H9 (cell line): ENCODE data around the gene B3GALT5. TPM values are rescaled to one million over a fixed set of nuclear protein-coding genes. Genes with fewer than 3 reads are reported as not detected.

Experiments used
- DNase-seq: peaks from one replicate; pipeline ENCODE4 v3.0.0-alpha.2; 2017
- H2AFZ ChIP-seq: one replicate; pipeline ENCODE4 v1.6.1; 2013; ENCODE audit warnings: mild to moderate bottlenecking, low read length, control low read depth, moderate library complexity
- H2AK5ac ChIP-seq: 2 replicates; pipeline ENCODE4 v1.6.1; 2013; ENCODE audit warnings: low read length, control low read depth, mixed read lengths; ENCODE audit not compliant: insufficient read length
- H2BK120ac ChIP-seq: one replicate; pipeline ENCODE4 v1.6.1; 2013; ENCODE audit warnings: low read depth, mild to moderate bottlenecking, low read length, control low read depth, inconsistent platforms; ENCODE audit not compliant: poor library complexity, severe bottlenecking
- H2BK12ac ChIP-seq: 2 replicates; pipeline ENCODE4 v1.6.1; 2013; ENCODE audit warnings: low read length, control low read depth, mixed read lengths, low read depth; ENCODE audit not compliant: insufficient read length
- H2BK15ac ChIP-seq: 2 replicates; pipeline ENCODE4 v1.6.1; 2013; ENCODE audit warnings: low read depth, low read length, control low read depth
- H2BK20ac ChIP-seq: one replicate; pipeline ENCODE4 v1.6.1; 2013; ENCODE audit warnings: low read depth, mild to moderate bottlenecking, low read length, control low read depth, inconsistent platforms; ENCODE audit not compliant: poor library complexity, severe bottlenecking
- H2BK5ac ChIP-seq: 2 replicates; pipeline ENCODE4 v1.6.1; 2013; ENCODE audit warnings: low read length, control low read depth, mixed read lengths; ENCODE audit not compliant: insufficient read length
- H3K14ac ChIP-seq: 2 replicates; pipeline ENCODE4 v1.6.1; 2013; ENCODE audit warnings: low read length, control low read depth; ENCODE audit not compliant: insufficient read depth
- H3K18ac ChIP-seq: 2 replicates; pipeline ENCODE4 v1.6.1; 2013; ENCODE audit warnings: low read depth, mild to moderate bottlenecking, mixed read lengths, low read length, control low read depth; ENCODE audit not compliant: insufficient read length
- H3K23ac ChIP-seq: 2 replicates; pipeline ENCODE4 v1.6.1; 2013; ENCODE audit warnings: low read length, control low read depth, mixed read lengths, low read depth; ENCODE audit not compliant: insufficient read length
- H3K23me2 ChIP-seq: 2 replicates; pipeline ENCODE4 v1.6.1; 2013; ENCODE audit warnings: low read depth, mild to moderate bottlenecking, mixed read lengths, low read length, control low read depth; ENCODE audit not compliant: insufficient read length, poor library complexity, severe bottlenecking
- H3K27ac ChIP-seq: 2 replicates; pipeline ENCODE4 v1.5.1; 2013; ENCODE audit warnings: low read length, control low read depth, mixed read lengths, low read depth; ENCODE audit not compliant: insufficient read length
- H3K27me3 ChIP-seq: 2 replicates; pipeline ENCODE4 v1.6.1; 2013; ENCODE audit warnings: low read length, control low read depth, inconsistent platforms; ENCODE audit not compliant: insufficient read depth
- H3K4ac ChIP-seq: 2 replicates; pipeline ENCODE4 v1.6.1; 2013; ENCODE audit warnings: low read depth, mild to moderate bottlenecking, control low read depth, inconsistent platforms, low read length, moderate library complexity
- H3K4me1 ChIP-seq: 2 replicates; pipeline ENCODE4 v1.6.1; 2013; ENCODE audit warnings: low read length, control low read depth, inconsistent platforms; ENCODE audit not compliant: insufficient read depth
- H3K4me2 ChIP-seq: 2 replicates; pipeline ENCODE4 v1.6.1; 2013; ENCODE audit warnings: low read length, control low read depth, mixed read lengths; ENCODE audit not compliant: insufficient read length, insufficient read depth
- H3K56ac ChIP-seq: 2 replicates; pipeline ENCODE4 v1.6.1; 2013; ENCODE audit warnings: low read depth, mild to moderate bottlenecking, mixed read lengths, low read length, control low read depth; ENCODE audit not compliant: insufficient read length
- H3K79me1 ChIP-seq: 2 replicates; pipeline ENCODE4 v1.6.1; 2013; ENCODE audit warnings: low read depth, mild to moderate bottlenecking, moderate library complexity, low read length, control low read depth, inconsistent platforms; ENCODE audit not compliant: insufficient read depth, poor library complexity, severe bottlenecking
- H3K79me2 ChIP-seq: 2 replicates; pipeline ENCODE4 v1.6.1; 2013; ENCODE audit warnings: low read length, control low read depth, inconsistent platforms; ENCODE audit not compliant: insufficient read depth
- H3K9ac ChIP-seq: 2 replicates; pipeline ENCODE4 v1.6.1; 2013; ENCODE audit warnings: low read length, control low read depth, mixed read lengths; ENCODE audit not compliant: insufficient read length; ENCODE audit errors: extremely low read depth
- H3K9me3 ChIP-seq: one replicate; pipeline ENCODE4 v1.6.1; 2013; ENCODE audit warnings: low read depth, low read length, inconsistent platforms; ENCODE audit not compliant: control insufficient read depth
- H3T11ph ChIP-seq: one replicate; pipeline ENCODE4 v1.6.1; 2013; ENCODE audit warnings: mild to moderate bottlenecking, low read length, control low read depth, inconsistent platforms
- H4K20me1 ChIP-seq: one replicate; pipeline ENCODE4 v1.6.1; 2013; ENCODE audit not compliant: control insufficient read depth, insufficient read length, insufficient read depth
- H4K5ac ChIP-seq: 2 replicates; pipeline ENCODE4 v1.6.1; 2013; ENCODE audit warnings: low read depth, mild to moderate bottlenecking, mixed read lengths, low read length, control low read depth; ENCODE audit not compliant: insufficient read length
- H4K8ac ChIP-seq: replicated peaks from 2 replicates; pipeline ENCODE4 v1.6.1; 2013; ENCODE audit warnings: low read length, control low read depth, mixed read lengths, low read depth; ENCODE audit not compliant: insufficient read length
- H4K91ac ChIP-seq: 2 replicates; pipeline ENCODE4 v1.6.1; 2013; ENCODE audit warnings: low read depth, mild to moderate bottlenecking, moderate library complexity, mixed read lengths, low read length, control low read depth; ENCODE audit not compliant: insufficient read length
- H3K27ac Mint-ChIP-seq, 3 experiments: 2 replicates in 2 of 3; 3 replicates in 1 of 3; pipeline ENCODE4 v1.8.0; 2020 to 2021; ENCODE audit warnings: mixed read lengths in 3 of 3, mild to moderate bottlenecking in 1 of 3, moderate library complexity in 1 of 3
- H3K27me3 Mint-ChIP-seq: 2 replicates; pipeline ENCODE4 v1.8.0; 2021; ENCODE audit warnings: low read depth, mild to moderate bottlenecking, moderate library complexity, mixed read lengths
- H3K36me3 Mint-ChIP-seq, 3 experiments: 2 replicates in 2 of 3; 3 replicates in 1 of 3; pipeline ENCODE4 v1.8.0; 2020 to 2021; ENCODE audit warnings: low read depth in 3 of 3, mixed read lengths in 3 of 3; ENCODE audit not compliant: insufficient read depth in 1 of 3
- H3K4me1 Mint-ChIP-seq, 2 experiments: 2 replicates each; pipeline ENCODE4 v1.8.0; 2020; ENCODE audit warnings: mixed read lengths in 2 of 2
- H3K4me3 Mint-ChIP-seq, 2 experiments: 2 replicates in 1 of 2; 3 replicates in 1 of 2; pipeline ENCODE4 v1.8.0; 2020 to 2021; ENCODE audit warnings: mild to moderate bottlenecking in 2 of 2, mixed read lengths in 2 of 2, moderate library complexity in 1 of 2
- H3K9me3 Mint-ChIP-seq, 2 experiments: 2 replicates in 1 of 2; 3 replicates in 1 of 2; pipeline ENCODE4 v1.8.0; 2020; ENCODE audit warnings: mild to moderate bottlenecking in 2 of 2, mixed read lengths in 2 of 2, moderate library complexity in 1 of 2
- WGBS: extraction: QIAGEN DNeasy Blood & Tissue Kit; methylation state at CpG from one replicate; pipeline ENCODE4 v1.1.7; 2013; ENCODE audit warnings: missing lambda C conversion rate, low lambda C conversion rate, mixed read lengths; ENCODE audit not compliant: insufficient read length; ENCODE audit errors: extremely low coverage; 5-methylcytosine and 5-hydroxymethylcytosine counted together
- total RNA-seq: library from RNA; stranded (reverse); gene quantifications from 2 replicates; pipeline ENCODE4 v1.2.1, GENCODE V29; 2021
- TF ChIP-seq, protein P1 (sequence below): fragments of 200-600 bp; sonication (generic); conservative IDR thresholded peaks from 3 replicates; pipeline ENCODE4 v1.8.0; 2021; ENCODE audit warnings: antibody characterized with exemption, mild to moderate bottlenecking

B3GALT5 gene
- total RNA-seq, 1 experiment from 2014 or later, result 24.7 TPM

DNA sequence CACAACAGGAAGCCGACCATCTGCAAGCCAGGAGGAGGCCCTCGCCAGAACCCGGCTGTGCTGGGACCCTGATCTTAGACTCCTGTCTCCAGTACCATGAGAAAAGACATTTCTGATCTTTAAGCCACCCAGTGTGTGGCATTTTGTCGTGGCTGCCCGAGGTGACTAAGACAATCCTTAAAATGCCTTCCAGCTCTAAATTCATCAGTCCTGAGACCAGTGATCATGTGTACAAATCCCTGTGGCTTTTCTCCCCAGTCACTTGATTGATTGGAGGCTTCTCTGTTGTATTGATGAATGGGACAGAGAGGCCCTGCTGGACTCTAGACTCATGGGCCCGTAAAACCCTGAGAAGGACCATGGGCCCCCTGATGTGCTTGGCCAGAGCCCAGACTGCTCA is 36.1 kb downstream of the B3GALT5 start:
- Histone ChIP-seq H4K5ac (no peak overlapping the region), H4K20me1 (no peaks in the 10 kb centered on the region), H3K79me2 (peaks cover 12% of the 10 kb centered on the region; the same call in 1 of the 2 replicates), H2BK15ac (no peak overlapping the region), H3K23ac (no peak overlapping the region), H3K9ac (no peak overlapping the region), H2AFZ (no peak overlapping the region), H2BK20ac (no peak overlapping the region), H3K27ac (no peak overlapping the region), H3K4ac (no peak overlapping the region), H2BK12ac (no peak overlapping the region), H4K91ac (no peak overlapping the region), H3K56ac (no peak overlapping the region), H3K27me3 (no peaks in the 10 kb centered on the region), H3K9me3 (no peaks in the 10 kb centered on the region), H3K4me1 (peaks cover 11% of the 10 kb centered on the region), H3K14ac (no peak overlapping the region; the same call in 1 of the 2 replicates), H3K23me2 (no peaks in the 10 kb centered on the region), H3K79me1 (peaks cover 6% of the 10 kb centered on the region), H2BK120ac (no peak overlapping the region), H3K4me2 (no peak overlapping the region), H3T11ph (no peak overlapping the region), H4K8ac (no peak overlapping the region), H2AK5ac (no peak overlapping the region), H2BK5ac (no peak overlapping the region), H3K18ac (no peak overlapping the region)
- Mint-ChIP-seq H3K27ac (peak overlapping the region; percentile 56 to 80 (median 70); a peak in 3 of 7 replicates), H3K36me3 (peaks cover 68 to 87% (median 70%) of the 10 kb centered on the region in 3 experiments), H3K4me3 (no peak overlapping the region), H3K9me3 (0 out of 5 replicates have a peak, but pooled peaks cover 0 to 2% of the 10 kb centered on the region in 2 experiments), H3K27me3 (no peaks in the 10 kb centered on the region), H3K4me1 (peaks cover 20 to 37% of the 10 kb centered on the region in 2 experiments)
- no peak for DNase-seq
- TF ChIP-seq, protein P1, sequence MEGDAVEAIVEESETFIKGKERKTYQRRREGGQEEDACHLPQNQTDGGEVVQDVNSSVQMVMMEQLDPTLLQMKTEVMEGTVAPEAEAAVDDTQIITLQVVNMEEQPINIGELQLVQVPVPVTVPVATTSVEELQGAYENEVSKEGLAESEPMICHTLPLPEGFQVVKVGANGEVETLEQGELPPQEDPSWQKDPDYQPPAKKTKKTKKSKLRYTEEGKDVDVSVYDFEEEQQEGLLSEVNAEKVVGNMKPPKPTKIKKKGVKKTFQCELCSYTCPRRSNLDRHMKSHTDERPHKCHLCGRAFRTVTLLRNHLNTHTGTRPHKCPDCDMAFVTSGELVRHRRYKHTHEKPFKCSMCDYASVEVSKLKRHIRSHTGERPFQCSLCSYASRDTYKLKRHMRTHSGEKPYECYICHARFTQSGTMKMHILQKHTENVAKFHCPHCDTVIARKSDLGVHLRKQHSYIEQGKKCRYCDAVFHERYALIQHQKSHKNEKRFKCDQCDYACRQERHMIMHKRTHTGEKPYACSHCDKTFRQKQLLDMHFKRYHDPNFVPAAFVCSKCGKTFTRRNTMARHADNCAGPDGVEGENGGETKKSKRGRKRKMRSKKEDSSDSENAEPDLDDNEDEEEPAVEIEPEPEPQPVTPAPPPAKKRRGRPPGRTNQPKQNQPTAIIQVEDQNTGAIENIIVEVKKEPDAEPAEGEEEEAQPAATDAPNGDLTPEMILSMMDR, result no peak
- WGBS, result no CpG with 5 or more reads among the region's 6 CpGs
